Stimulated activated CD8-positive, alpha-beta memory T cell treated with anti-CD3 and anti-CD28 coated beads, Interleukin-12 subunit alpha, Interleukin-12 subunit beta, amount 100 ng/mL, for 4 hours (primary cell): Measurements from ENCODE around the gene GRM4.

ENCODE experiments used
- DNase-seq: peaks from one replicate; pipeline ENCODE4 v3.0.0-alpha.2; 2020; ENCODE audit warnings: low read depth

Gene GRM4

GRCh38 chr6:33993653-33994471 lies 152.0 kb downstream of the GRM4 start:
- DNase-seq = no peak

- no peak for DNase-seq
Measured at GRCh38 chr6:33993091-33993490, 152.8 kb downstream of the GRM4 start.

GRCh38 chr6:33992191-33992590 lies 153.7 kb downstream of the GRM4 start:
- no peak for DNase-seq

GRCh38 chr6:33991610-33992009 lies 154.3 kb downstream of the GRM4 start:
- DNase-seq = no peak

GRCh38 chr6:33990061-33990541 lies 155.8 kb downstream of the GRM4 start:
- DNase-seq = no peak

GRCh38 chr6:33989016-33989854 lies 156.7 kb downstream of the GRM4 start:
- no peak for DNase-seq

GRCh38 chr6:33988121-33989015 lies 157.5 kb downstream of the GRM4 start:
- no peak for DNase-seq

GRCh38 chr6:33987531-33988021 lies 158.3 kb downstream of the GRM4 start:
- DNase-seq = no peak

- DNase-seq = no peak
Measured at GRCh38 chr6:33985947-33986346, 159.9 kb downstream of the GRM4 start.

- no peak for DNase-seq
Measured at GRCh38 chr6:33985313-33985751, 160.6 kb downstream of the GRM4 start.

GRCh38 chr6:33984466-33985312 lies 161.2 kb downstream of the GRM4 start:
- DNase-seq = no peak

- DNase-seq = no peak
Measured at GRCh38 chr6:33983721-33984465, 162.0 kb downstream of the GRM4 start.

- DNase-seq = no peak
Measured at GRCh38 chr6:33983109-33983716, 162.7 kb downstream of the GRM4 start.

GRCh38 chr6:33981861-33982260 lies 164.0 kb downstream of the GRM4 start:
- DNase-seq = no peak

- DNase-seq = no peak
Measured at GRCh38 chr6:33981421-33981820, 164.5 kb downstream of the GRM4 start.

GRCh38 chr6:33980176-33981175 lies 165.4 kb downstream of the GRM4 start:
- DNase-seq = no peak

GRCh38 chr6:33979750-33980149 lies 166.1 kb downstream of the GRM4 start:
- no peak for DNase-seq

- DNase-seq = no peak
Measured at GRCh38 chr6:33978412-33979150, 167.3 kb downstream of the GRM4 start.
